HG02943 (cell line): ENCODE data around the gene PILRA.

Experiments
- ATAC-seq: cut with Tn5 transposase; IDR thresholded peaks from one replicate; pipeline ENCODE4 v1.9.1; 2021; ENCODE audit warnings: mild to moderate bottlenecking, low read depth, moderate library complexity; ENCODE audit not compliant: unreplicated experiment

PILRA gene

GRCh38 chr7:100402241-100402640 lies 29.0 kb downstream of the PILRA start:
- no peak for ATAC-seq

- no peak for ATAC-seq
Observed at GRCh38 chr7:100406767-100407166, 33.5 kb downstream of the PILRA start.

DNA sequence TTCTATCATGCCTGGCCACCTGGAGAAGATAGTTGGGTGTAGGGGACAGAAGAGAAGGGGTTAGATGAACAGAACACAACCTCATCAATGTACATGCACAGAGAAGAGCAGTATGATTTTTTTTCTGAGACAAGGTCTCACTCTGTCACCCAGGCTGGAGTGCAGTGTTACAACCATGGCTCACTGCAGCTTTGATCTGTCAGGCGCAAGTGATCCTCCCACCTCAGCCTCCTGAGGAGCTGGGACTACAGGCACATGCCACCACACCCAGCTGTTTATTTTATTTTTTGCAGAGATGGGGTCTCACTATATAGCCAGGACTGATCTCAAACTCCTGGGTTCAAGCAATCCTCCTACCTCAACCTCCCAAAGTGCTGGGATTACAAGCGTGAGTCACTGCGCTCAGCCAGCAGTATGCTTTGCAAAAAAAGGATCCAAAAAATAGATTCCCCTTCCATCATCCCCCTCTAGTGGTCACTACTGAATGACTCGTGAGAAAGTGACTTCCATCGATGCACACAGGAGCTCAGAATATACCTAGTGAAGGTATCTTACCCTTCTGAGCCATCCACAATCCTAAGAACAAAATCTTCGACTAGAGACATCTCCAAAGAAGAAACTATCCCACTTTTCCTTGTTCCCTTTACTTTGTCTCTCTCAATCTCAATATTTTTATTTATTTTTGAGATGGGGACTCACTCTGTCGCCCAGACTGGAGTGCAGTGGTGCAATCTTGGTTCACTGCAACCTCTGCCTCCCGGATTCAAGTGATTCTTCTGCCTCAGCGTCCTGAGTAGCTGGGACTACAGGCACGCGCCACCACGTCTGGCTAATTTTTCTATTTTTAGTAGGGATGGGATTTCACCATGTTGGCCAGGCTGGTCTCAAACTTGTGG lies 34.2 kb downstream of the PILRA start:
- no peak for ATAC-seq

DNA sequence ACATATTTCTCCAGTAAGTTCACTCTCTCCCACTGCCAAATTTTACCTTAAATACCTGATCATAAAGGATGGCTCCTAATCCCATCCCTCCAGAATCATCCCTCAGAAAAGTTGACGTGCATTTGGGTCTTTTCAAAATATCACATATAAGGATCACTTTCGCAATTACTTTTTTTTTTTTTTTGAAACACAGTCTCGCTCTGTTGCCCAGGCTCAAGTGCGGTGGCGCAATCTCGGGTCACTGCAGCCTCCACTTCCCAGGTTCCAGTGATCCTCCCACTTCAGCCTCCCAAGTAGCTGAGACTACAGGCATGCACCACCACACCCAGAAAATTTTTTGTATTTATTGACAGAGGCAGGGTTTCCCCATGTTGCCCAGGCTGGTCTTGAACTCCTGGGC lies 37.8 kb downstream of the PILRA start:
- ATAC-seq = no peak

- no peak for ATAC-seq
Observed at GRCh38 chr7:100413346-100413745, 40.1 kb downstream of the PILRA start.

DNA sequence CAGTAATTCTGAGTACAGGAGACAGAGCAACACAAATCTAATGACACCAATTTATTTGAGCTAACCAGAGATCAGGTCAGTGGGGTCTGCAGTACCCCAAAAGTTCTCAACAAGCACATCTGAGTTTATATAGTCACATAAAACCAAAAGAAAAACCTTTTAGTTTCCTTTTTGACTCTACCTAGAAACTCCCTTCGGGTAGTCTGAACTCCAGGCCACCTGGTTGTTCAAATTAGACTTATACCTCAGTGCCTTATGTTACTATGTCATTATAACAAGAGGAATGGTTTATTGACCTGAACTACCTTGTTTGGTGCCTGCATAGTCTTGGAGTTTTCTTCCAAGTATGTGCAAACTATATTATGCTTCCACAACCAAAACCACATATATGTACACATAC lies 40.6 kb downstream of the PILRA start:
- ATAC-seq = no peak

DNA sequence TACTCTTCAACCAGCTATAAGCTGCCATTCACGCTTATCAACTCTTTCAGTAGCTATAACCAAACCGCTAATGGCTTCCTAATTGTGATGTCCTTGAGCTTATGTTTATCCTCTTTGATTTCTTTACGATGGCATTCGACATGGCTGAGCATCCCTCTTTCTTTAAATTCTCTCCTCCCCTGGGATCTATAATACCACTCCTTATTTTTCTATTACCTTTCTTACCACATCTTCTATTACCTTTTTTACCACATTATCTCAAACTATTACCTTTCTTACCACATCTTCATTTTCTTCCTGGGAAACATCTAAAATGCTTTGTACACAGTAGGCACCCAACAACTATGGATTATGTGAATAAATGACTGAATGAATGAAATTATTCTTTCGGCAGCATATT lies 42.2 kb downstream of the PILRA start:
- ATAC-seq = no peak

- no peak for ATAC-seq
Observed at GRCh38 chr7:100418930-100419659, 45.8 kb downstream of the PILRA start.

- no peak for ATAC-seq
Observed at GRCh38 chr7:100419660-100420226, 46.5 kb downstream of the PILRA start.

DNA sequence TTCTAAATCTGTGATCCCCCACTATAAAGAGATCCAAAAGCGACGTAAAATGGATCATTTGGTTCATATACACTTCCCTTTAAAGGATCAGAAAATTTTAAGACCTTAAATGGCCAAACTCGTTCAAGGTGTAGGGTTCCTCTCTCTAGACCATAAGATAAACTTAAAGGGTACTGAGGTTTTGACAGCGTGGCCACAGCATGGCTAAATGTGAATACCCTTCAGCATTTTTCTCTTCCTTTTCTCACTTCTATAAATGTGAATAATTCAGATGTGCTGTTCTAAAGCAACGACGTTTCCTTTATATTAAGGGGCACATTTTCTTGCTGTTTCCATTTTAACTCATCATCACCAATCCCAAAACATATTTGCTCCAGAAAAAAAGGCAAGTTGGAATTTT lies 50.0 kb downstream of the PILRA start:
- ATAC-seq = no peak

- ATAC-seq = no peak
Observed at GRCh38 chr7:100425347-100425746, 52.1 kb downstream of the PILRA start.

DNA sequence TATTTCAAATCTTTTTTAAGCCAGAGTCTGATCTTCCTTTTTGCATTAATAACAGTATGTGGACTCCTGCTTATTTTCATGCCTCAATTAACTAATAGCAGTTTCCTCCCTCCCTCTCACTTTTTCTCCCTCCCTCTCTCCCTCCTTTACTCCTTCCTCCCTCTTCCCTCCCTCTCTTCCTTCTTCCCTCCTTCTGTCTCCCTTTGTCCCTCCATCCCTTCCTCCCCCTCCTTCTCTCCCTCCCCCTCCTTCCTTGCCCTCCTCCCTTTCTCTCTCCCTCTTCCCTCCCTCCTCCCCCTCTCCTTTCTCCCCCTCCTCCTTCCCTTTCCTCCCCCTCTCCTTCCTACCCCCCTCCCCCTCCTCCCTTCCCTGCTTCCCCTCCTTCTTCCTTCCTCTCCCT lies 53.2 kb downstream of the PILRA start:
- no peak for ATAC-seq

GRCh38 chr7:100427762-100428198 lies 54.5 kb downstream of the PILRA start:
- ATAC-seq = no peak

DNA sequence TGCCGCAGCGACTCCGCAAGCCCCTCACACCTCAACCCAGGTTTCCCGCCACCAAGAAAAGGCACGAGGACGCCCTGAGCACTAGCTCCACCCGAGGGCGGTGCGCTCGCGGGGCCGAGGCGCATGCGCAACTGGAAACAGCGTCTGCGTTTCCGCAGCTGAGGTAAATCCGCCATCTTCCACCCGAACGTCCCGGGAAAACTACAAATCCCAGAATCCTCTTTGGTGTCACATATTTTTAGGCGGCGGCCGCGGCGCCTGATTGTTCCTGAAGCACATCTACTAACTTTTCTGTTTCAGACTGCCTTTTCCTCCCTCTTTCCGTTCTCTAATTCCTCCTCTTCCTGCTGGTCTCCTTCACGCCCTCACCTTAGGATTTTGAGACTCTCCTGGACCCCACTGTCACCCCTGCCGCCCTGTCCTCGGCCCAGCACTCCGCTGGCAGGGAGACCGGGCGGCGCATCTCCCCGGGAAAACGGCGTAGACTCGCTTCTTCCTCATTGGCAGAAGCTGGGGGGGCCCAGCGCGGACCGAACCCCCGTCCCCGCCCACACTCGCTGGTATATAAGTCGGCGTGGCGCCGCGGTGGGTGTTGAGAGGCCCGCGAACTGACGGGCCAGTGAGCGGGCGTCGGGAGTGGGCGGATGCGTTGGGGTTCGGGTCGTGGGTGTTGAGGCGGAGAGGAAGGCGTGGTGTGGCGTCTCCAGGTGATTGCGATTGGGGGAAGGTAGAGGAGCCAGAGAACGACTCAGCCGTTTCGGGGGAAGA lies 55.1 kb downstream of the PILRA start, which contains the start of gene ZCWPW1:
Gene ZCWPW1 (minus strand): TSS at position 505 of the 768 bp plus-strand sequence. CDS start 8,054 bp downstream, outside the sequence.
- ATAC-seq = peak; percentile 36

DNA sequence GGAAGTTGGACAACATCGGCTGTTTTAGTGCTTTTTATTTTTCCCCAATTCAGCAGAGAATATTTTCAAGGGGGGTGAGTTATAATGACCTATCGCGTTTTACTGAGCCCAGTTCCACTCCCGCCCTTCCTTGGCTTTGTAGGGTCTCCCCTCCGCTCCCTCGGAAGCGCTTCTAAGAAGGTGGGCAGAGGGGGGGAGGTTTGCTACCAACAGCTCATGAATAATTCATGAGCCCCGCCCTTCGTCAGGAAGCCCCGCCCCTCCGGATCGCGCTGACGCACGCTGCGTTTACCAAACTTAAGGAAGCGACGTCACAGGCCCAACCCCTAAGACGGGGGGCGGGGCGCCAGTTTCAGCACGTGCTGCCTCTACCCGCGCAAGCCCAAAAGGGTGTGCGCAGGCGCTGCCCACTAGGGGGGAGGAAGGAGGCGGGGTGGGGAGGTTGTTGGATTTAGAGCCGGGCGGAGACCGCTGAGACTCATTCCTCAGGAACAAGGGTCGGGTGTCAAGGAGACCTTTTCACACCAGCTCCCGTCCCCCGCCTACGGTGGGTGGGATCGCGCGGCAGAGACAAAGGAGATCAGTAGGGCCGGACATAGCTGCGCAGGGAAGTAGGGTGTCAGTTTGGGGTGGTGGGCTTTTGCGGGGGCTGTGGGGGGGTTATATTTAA lies 55.8 kb downstream of the PILRA start:
- ATAC-seq = peak; percentile 50

GRCh38 chr7:100429637-100430492 lies 56.6 kb downstream of the PILRA start, which contains the start of gene MEPCE:
Gene MEPCE (plus strand): TSS chr7:100429831. CDS start chr7:100430019, 188 bp downstream.
- peak; percentile 40 for ATAC-seq

DNA sequence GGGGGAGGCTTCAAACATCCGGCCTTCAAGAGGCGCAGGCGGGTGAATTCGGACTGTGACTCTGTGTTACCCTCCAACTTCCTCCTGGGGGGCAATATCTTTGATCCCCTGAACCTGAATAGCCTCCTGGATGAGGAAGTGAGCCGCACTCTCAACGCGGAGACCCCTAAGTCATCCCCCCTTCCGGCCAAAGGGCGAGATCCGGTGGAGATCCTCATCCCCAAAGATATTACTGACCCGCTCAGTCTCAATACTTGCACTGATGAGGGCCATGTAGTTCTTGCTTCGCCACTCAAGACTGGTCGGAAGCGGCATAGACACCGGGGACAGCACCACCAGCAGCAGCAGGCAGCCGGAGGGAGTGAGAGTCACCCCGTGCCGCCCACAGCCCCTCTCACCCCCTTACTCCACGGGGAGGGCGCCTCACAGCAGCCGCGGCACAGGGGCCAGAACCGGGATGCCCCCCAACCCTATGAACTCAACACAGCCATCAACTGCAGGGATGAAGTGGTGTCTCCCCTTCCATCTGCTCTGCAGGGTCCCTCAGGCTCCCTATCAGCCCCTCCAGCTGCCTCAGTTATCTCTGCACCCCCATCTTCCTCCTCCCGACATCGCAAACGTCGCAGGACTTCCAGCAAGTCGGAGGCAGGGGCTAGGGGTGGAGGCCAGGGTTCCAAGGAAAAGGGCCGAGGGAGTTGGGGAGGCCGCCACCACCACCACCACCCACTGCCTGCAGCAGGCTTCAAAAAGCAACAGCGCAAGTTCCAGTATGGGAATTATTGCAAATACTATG lies 57.4 kb downstream of the PILRA start:
- ATAC-seq = no peak

- no peak for ATAC-seq
Observed at GRCh38 chr7:100431286-100431735, 58.0 kb downstream of the PILRA start.
